BE2C (cell line): ENCODE measurements around the gene DSPP.

Experiments used
- DNase-seq: peaks from one replicate; pipeline ENCODE4 v3.0.0-alpha.2; 2020
- H3K27me3 ChIP-seq: fragments of 250-450 bp; sonication (Bioruptor Pico); 2 replicates; pipeline ENCODE4 v1.5.1; 2020; ENCODE audit warnings: mild to moderate bottlenecking
- H3K36me3 ChIP-seq: fragments of 250-450 bp; sonication (Bioruptor Pico); 2 replicates; pipeline ENCODE4 v1.5.1; 2020; ENCODE audit warnings: mild to moderate bottlenecking
- H3K4me1 ChIP-seq: fragments of 250-450 bp; sonication (Bioruptor Pico); 2 replicates; pipeline ENCODE4 v1.5.1; 2020
- H3K4me3 ChIP-seq: 2 replicates; pipeline ENCODE4 v1.5.1; 2011; ENCODE audit warnings: low read depth, low read length
- H3K9me3 ChIP-seq: fragments of 250-450 bp; sonication (Bioruptor Pico); 2 replicates; pipeline ENCODE4 v1.5.1; 2020
- TF ChIP-seq, protein P1 (sequence below): IDR thresholded peaks from 2 replicates; pipeline ENCODE4 v1.5.1; 2012; ENCODE audit warnings: mild to moderate bottlenecking, low read depth, low read length

DSPP gene

DNA sequence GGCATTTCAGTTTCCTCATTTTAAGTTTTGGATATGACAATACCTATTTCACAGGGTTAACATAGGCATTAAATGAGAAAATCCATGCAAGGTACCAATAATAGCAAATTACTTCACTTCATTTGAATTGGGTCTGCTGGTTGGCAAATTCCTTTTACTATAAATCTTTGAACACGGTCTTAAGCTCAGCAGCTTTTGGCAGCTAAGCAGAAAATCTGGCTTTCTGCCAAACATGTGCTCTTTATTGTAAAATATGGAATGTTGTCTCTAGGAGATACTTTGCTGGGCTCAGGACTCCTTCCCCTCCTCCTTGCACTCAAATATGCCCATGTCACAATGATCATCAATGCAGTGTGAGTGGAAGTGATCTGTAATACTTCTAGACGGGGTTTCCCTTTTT lies 24.9 kb downstream of the DSPP start:
- Histone ChIP-seq H3K4me3 (no peak overlapping the region), H3K27me3 (no peaks in the 10 kb centered on the region), H3K36me3 (no peaks in the 10 kb centered on the region), H3K9me3 (no peaks in the 10 kb centered on the region), H3K4me1 (no peaks in the 10 kb centered on the region)
- DNase-seq = peak; percentile 17
- TF ChIP-seq, protein P1, sequence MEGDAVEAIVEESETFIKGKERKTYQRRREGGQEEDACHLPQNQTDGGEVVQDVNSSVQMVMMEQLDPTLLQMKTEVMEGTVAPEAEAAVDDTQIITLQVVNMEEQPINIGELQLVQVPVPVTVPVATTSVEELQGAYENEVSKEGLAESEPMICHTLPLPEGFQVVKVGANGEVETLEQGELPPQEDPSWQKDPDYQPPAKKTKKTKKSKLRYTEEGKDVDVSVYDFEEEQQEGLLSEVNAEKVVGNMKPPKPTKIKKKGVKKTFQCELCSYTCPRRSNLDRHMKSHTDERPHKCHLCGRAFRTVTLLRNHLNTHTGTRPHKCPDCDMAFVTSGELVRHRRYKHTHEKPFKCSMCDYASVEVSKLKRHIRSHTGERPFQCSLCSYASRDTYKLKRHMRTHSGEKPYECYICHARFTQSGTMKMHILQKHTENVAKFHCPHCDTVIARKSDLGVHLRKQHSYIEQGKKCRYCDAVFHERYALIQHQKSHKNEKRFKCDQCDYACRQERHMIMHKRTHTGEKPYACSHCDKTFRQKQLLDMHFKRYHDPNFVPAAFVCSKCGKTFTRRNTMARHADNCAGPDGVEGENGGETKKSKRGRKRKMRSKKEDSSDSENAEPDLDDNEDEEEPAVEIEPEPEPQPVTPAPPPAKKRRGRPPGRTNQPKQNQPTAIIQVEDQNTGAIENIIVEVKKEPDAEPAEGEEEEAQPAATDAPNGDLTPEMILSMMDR = no peak

GRCh38 chr4:87644286-87644685 lies 36.0 kb downstream of the DSPP start:
- no peaks in the 10 kb centered on the region for H3K9me3 ChIP-seq
- no peaks in the 10 kb centered on the region for H3K4me1 ChIP-seq
- no peaks in the 10 kb centered on the region for H3K27me3 ChIP-seq
- H3K36me3 ChIP-seq = no peaks in the 10 kb centered on the region
- DNase-seq = no peak
- H3K4me3 ChIP-seq = no peak overlapping the region
- TF ChIP-seq, protein P1 = peak; percentile 26; the same call in 1 of the 2 replicates

DNA sequence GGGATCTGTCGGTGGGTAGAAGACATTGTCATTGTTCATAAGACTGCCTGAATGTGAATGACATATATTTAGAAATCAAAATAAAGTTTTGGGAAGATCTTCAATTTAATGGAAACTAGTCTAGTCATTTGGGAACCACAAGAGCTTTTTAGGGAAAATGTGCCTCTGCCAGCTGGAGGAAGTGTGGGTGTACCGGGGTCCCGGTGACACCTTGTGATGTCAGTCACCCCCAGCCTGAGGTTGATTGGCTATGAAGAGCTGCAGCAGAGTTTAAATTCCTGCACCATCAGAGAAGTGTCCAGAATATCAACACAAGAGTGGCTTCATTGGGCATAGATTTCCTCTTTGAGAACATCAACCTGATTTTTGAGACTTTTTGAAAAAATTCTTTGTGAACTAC lies 41.7 kb downstream of the DSPP start, which contains the start of gene DMP1:
TSS of gene DMP1 (plus strand) at position 301 of the 400 bp plus-strand sequence. CDS start 6,213 bp downstream, outside the sequence.
- Histone ChIP-seq H3K9me3 (no peaks in the 10 kb centered on the region), H3K4me1 (no peaks in the 10 kb centered on the region), H3K36me3 (no peaks in the 10 kb centered on the region), H3K4me3 (no peak within 1 kb of the TSS), H3K27me3 (no peaks in the 10 kb centered on the region)
- no peak for DNase-seq
- TF ChIP-seq, protein P1 = no peak

DNA sequence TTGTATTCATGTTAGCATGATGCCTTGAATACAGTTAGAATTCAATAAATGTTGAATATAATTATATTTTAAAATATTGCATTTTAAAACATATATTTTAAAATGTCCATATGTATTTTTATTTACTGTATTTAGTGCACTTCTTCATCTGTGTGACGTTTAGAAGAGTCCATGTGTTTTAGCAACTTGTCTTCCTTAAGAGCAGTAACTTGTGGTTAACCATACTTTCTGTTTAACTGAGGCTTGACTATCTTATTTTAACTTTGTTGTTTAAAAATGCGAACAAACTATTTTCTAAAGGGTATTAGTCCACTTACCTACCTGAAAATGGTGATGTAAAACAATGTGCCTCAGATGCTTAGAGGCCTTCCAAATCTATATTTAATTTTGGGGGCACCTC lies 42.6 kb downstream of the DSPP start:
- Histone ChIP-seq H3K4me1 (no peaks in the 10 kb centered on the region), H3K4me3 (no peak overlapping the region)
- TF ChIP-seq, protein P1 = no peak

DNA sequence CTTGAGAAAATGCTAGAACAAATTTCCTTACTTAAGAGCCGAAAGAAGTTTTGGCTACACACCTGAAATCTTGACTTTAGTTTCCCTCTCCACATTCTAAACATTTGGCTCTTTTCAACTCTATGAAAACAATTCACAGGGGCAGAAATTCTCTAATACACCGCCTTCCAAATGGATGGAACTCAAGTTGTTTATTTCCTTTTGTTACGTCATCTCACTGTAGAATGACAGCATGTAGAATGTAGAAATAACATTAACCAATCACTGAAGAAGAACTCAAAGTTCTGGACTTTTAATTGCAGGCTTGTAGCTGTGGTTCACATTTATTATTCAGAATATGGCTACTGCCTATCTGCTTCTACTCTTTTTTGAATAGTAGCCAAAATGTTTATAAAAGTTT lies 43.6 kb downstream of the DSPP start:
- H3K4me3 ChIP-seq = no peak overlapping the region
- TF ChIP-seq, protein P1 = no peak
- H3K27me3 ChIP-seq = no peaks in the 10 kb centered on the region
- no peak for DNase-seq
- H3K36me3 ChIP-seq = no peaks in the 10 kb centered on the region
- no peaks in the 10 kb centered on the region for H3K4me1 ChIP-seq
- H3K9me3 ChIP-seq = no peaks in the 10 kb centered on the region

More for the DNA sequence above, 42.6 kb downstream of the DSPP start:
- DNase-seq = no peak
- H3K36me3 ChIP-seq = no peaks in the 10 kb centered on the region
- no peaks in the 10 kb centered on the region for H3K27me3 ChIP-seq
- no peaks in the 10 kb centered on the region for H3K9me3 ChIP-seq

DNA sequence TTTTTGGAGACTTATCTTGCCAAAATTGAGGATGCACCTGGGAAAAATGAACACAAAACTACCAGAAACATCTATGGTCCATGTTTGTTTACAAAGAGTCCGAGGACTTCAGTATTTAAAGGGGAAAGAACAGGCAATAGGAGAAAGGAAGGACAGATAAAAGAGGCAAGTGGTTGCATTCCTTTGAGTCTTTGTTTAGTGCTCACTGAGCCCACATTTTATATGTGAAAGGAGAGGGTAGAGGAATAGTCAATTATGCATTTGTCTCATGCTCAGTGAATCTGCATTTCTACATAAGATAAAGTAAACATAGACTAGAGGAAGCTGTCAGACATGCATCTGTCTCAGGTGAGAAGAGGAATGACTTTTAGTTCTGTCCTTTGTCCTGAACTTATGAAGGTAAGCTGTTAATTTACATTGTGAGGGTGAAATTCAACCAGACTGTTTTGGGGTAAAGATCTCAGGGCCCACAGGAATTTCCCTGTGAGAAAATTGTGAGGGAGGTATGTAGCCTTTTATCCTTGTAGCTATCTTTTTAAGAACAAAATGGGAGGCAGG lies 46.2 kb downstream of the DSPP start:
- Histone ChIP-seq H3K9me3 (no peaks in the 10 kb centered on the region), H3K4me3 (no peak overlapping the region), H3K36me3 (no peaks in the 10 kb centered on the region), H3K27me3 (no peaks in the 10 kb centered on the region), H3K4me1 (no peaks in the 10 kb centered on the region)
- TF ChIP-seq, protein P1 = no peak
- DNase-seq = no peak
